ENCODE data around the gene CNTNAP2.

The CNTNAP2 gene

DNA sequence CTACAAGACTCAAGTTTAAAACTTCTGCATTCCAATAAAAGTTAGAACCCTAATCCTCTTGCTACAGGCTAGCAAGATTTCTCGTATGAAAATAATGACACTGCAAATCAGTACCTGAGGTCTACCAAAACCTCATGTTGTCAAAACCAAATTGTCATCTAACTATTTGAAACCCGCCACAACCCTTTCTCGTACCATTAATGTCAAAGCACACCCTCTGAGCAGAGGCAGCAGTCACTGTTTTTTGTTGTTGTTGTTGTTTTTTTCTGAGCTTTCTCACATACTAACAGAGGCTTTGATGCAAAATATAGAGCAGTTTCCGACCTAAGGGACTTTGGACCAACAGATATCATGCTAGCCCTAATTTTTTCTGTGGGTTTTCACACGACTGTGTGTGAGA, 1910.1 kb downstream of the CNTNAP2 start:
- no peaks in the 10 kb centered on the region for H3K79me2 ChIP-seq (ENCODE audit: control insufficient read depth, insufficient read depth, low read length)
- no peak overlapping the region for H3K27ac ChIP-seq (ENCODE audit: low read depth, low read length)
- no peak overlapping the region for H4K8ac ChIP-seq (ENCODE audit: low read depth, low read length)
- no peak overlapping the region for H3K18ac ChIP-seq (ENCODE audit: low read length)
- no peaks in the 10 kb centered on the region for H3K27me3 ChIP-seq (ENCODE audit: insufficient read depth, low read length, poor library complexity)
- H4K5ac ChIP-seq (ENCODE audit: low read length): no peak overlapping the region
- H3K4ac ChIP-seq (ENCODE audit: low read depth, low read length): no peak overlapping the region
- H2BK120ac ChIP-seq (ENCODE audit: low read depth, low read length): no peak overlapping the region
- no peaks in the 10 kb centered on the region for H3K79me1 ChIP-seq (ENCODE audit: low read length)
- H3K9ac ChIP-seq (ENCODE audit: low read length): no peak overlapping the region
- no peak overlapping the region for H3K23ac ChIP-seq (ENCODE audit: low read length)
- H2BK5ac ChIP-seq (ENCODE audit: low read length): no peak overlapping the region
- DNase-seq: no peak
- no peak overlapping the region for H3K4me2 ChIP-seq (ENCODE audit: low read length)
- no peak overlapping the region for H3K4me3 ChIP-seq (ENCODE audit: low read length)
- H2AK5ac ChIP-seq (ENCODE audit: low read length): no peak overlapping the region
- H3K36me3 ChIP-seq (ENCODE audit: control insufficient read depth, insufficient read depth, low read length): no peaks in the 10 kb centered on the region
- H3K56ac ChIP-seq (ENCODE audit: low read length): no peak overlapping the region
- no CpG with 5 or more reads among the region's 5 CpGs for WGBS (ENCODE audit: extremely low coverage, insufficient coverage, low lambda C conversion rate)
- no peak overlapping the region for H2BK15ac ChIP-seq (replicated peaks; ENCODE audit: low read depth)
- H3K4me1 ChIP-seq (ENCODE audit: control insufficient read depth, low read depth, low read length): no peaks in the 10 kb centered on the region

DNA sequence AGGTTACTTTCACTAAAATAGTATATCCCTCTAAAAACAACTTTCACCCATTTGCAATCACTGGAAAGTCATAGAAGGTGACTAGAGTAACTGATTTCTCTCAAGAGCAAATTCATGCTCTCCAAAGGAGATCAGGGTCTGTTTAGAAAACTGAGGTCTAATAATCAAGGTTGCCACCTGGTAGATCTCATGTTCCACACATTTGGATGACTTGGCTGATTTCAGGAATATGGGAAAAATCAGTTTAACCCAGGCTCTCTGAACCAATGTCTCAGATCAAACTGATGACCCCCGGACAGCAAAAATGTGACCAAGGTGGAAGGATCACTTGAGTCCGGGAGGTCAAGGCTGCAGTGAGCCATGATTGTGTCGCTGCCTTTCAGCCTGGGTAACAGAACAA, 1911.6 kb downstream of the CNTNAP2 start:
- Histone ChIP-seq H3K27me3 (ENCODE audit: insufficient read depth, low read length, poor library complexity) (no peaks in the 10 kb centered on the region), H3K4me1 (ENCODE audit: control insufficient read depth, low read depth, low read length) (no peaks in the 10 kb centered on the region), H3K18ac (ENCODE audit: low read length) (no peak overlapping the region), H3K36me3 (ENCODE audit: control insufficient read depth, insufficient read depth, low read length) (no peaks in the 10 kb centered on the region), H4K5ac (ENCODE audit: low read length) (no peak overlapping the region), H3K79me1 (ENCODE audit: low read length) (no peaks in the 10 kb centered on the region), H3K4ac (ENCODE audit: low read depth, low read length) (no peak overlapping the region), H3K4me2 (ENCODE audit: low read length) (no peak overlapping the region), H3K27ac (ENCODE audit: low read depth, low read length) (no peak overlapping the region), H2BK15ac (replicated peaks; ENCODE audit: low read depth) (no peak overlapping the region), H4K8ac (ENCODE audit: low read depth, low read length) (no peak overlapping the region), H3K9ac (ENCODE audit: low read length) (no peak overlapping the region), H3K23ac (ENCODE audit: low read length) (no peak overlapping the region), H3K4me3 (ENCODE audit: low read length) (no peak overlapping the region), H2BK5ac (ENCODE audit: low read length) (no peak overlapping the region), H3K56ac (ENCODE audit: low read length) (no peak overlapping the region), H3K79me2 (ENCODE audit: control insufficient read depth, insufficient read depth, low read length) (no peaks in the 10 kb centered on the region), H2AK5ac (ENCODE audit: low read length) (no peak overlapping the region), H2BK120ac (ENCODE audit: low read depth, low read length) (no peak overlapping the region)
- no peak for DNase-seq
- no CpG with 5 or more reads among the region's 3 CpGs for WGBS (ENCODE audit: extremely low coverage, insufficient coverage, low lambda C conversion rate)

DNA sequence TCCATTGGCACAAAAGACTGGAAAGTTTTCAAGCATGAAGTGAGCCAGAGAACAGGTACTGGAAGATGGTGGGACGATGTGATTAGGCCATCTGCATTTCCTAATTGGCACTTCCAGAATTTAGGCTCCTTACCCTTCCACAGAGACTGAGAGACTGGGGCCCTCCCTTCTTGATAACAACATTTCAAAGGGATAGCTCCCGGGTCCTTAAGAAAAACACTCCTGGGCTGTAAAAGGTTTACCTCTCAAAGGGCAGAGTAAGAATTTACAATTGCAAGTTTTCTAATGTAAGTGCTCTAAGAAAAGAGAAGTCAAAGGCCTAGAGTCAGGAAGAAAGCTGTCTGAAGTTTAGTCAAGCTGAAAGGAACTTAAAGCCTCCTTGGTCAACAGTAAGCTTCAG, 1914.4 kb downstream of the CNTNAP2 start:
- Histone ChIP-seq H3K36me3 (ENCODE audit: control insufficient read depth, insufficient read depth, low read length) (no peaks in the 10 kb centered on the region), H3K18ac (ENCODE audit: low read length) (no peak overlapping the region), H3K56ac (ENCODE audit: low read length) (no peak overlapping the region), H3K9ac (ENCODE audit: low read length) (no peak overlapping the region), H3K27me3 (ENCODE audit: insufficient read depth, low read length, poor library complexity) (no peaks in the 10 kb centered on the region), H2BK5ac (ENCODE audit: low read length) (no peak overlapping the region), H3K4ac (ENCODE audit: low read depth, low read length) (no peak overlapping the region), H3K4me2 (ENCODE audit: low read length) (no peak overlapping the region), H2BK120ac (ENCODE audit: low read depth, low read length) (no peak overlapping the region), H2BK15ac (replicated peaks; ENCODE audit: low read depth) (no peak overlapping the region), H2AK5ac (ENCODE audit: low read length) (no peak overlapping the region), H4K8ac (ENCODE audit: low read depth, low read length) (no peak overlapping the region), H3K27ac (ENCODE audit: low read depth, low read length) (no peak overlapping the region), H3K79me2 (ENCODE audit: control insufficient read depth, insufficient read depth, low read length) (no peaks in the 10 kb centered on the region), H3K79me1 (ENCODE audit: low read length) (no peaks in the 10 kb centered on the region), H3K23ac (ENCODE audit: low read length) (no peak overlapping the region), H4K5ac (ENCODE audit: low read length) (no peak overlapping the region), H3K4me3 (ENCODE audit: low read length) (no peak overlapping the region), H3K4me1 (ENCODE audit: control insufficient read depth, low read depth, low read length) (no peaks in the 10 kb centered on the region)
- DNase-seq: peak; percentile 8
- no CpG with 5 or more reads among the region's 2 CpGs for WGBS (ENCODE audit: extremely low coverage, insufficient coverage, low lambda C conversion rate)

- H3K23ac ChIP-seq (ENCODE audit: low read length): no peak overlapping the region
- no peak overlapping the region for H2BK5ac ChIP-seq (ENCODE audit: low read length)
- H4K8ac ChIP-seq (ENCODE audit: low read depth, low read length): no peak overlapping the region
- no peaks in the 10 kb centered on the region for H3K4me1 ChIP-seq (ENCODE audit: control insufficient read depth, low read depth, low read length)
- no peak overlapping the region for H3K4me2 ChIP-seq (ENCODE audit: low read length)
- no peak overlapping the region for H4K5ac ChIP-seq (ENCODE audit: low read length)
- no peak overlapping the region for H3K27ac ChIP-seq (ENCODE audit: low read depth, low read length)
- H3K4me3 ChIP-seq (ENCODE audit: low read length): no peak overlapping the region
- no peaks in the 10 kb centered on the region for H3K79me1 ChIP-seq (ENCODE audit: low read length)
- no peak for DNase-seq
- no peaks in the 10 kb centered on the region for H3K79me2 ChIP-seq (ENCODE audit: control insufficient read depth, insufficient read depth, low read length)
- H3K9ac ChIP-seq (ENCODE audit: low read length): no peak overlapping the region
- no peak overlapping the region for H3K4ac ChIP-seq (ENCODE audit: low read depth, low read length)
- H2BK120ac ChIP-seq (ENCODE audit: low read depth, low read length): no peak overlapping the region
- H3K27me3 ChIP-seq (ENCODE audit: insufficient read depth, low read length, poor library complexity): no peaks in the 10 kb centered on the region
- no peak overlapping the region for H2BK15ac ChIP-seq (replicated peaks; ENCODE audit: low read depth)
- no CpG with 5 or more reads among the region's 8 CpGs for WGBS (ENCODE audit: extremely low coverage, insufficient coverage, low lambda C conversion rate)
- H3K56ac ChIP-seq (ENCODE audit: low read length): no peak overlapping the region
- no peak overlapping the region for H2AK5ac ChIP-seq (ENCODE audit: low read length)
- H3K18ac ChIP-seq (ENCODE audit: low read length): no peak overlapping the region
- H3K36me3 ChIP-seq (ENCODE audit: control insufficient read depth, insufficient read depth, low read length): no peaks in the 10 kb centered on the region
These were observed 1915.2 kb downstream of the CNTNAP2 start for GRCh38 chr7:148031811-148032210.

DNA sequence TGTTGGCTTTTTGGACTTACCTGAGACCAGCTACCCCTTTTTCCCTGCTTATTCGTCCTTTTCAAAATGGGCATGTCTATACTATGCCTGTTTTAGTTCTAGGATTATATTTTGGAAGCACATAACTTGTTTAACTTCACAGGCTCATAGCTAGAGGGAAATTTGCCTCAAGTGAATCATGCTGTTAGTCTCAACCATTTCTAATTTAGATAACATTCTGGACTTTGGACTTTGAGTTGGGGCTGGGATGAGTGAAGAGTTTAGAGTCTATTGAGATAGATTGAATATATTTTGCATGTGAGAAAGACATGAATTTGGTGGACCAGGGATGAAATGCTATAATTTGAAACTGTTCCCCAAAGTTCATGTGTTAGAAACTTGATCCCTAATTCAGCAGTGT, 1919.3 kb downstream of the CNTNAP2 start:
- Histone ChIP-seq H4K5ac (ENCODE audit: low read length) (no peak overlapping the region), H3K23ac (ENCODE audit: low read length) (no peak overlapping the region), H3K18ac (ENCODE audit: low read length) (no peak overlapping the region), H2AK5ac (ENCODE audit: low read length) (no peak overlapping the region), H3K9ac (ENCODE audit: low read length) (no peak overlapping the region), H3K4me3 (ENCODE audit: low read length) (no peak overlapping the region), H2BK5ac (ENCODE audit: low read length) (no peak overlapping the region), H3K36me3 (ENCODE audit: control insufficient read depth, insufficient read depth, low read length) (no peaks in the 10 kb centered on the region), H3K27ac (ENCODE audit: low read depth, low read length) (no peak overlapping the region), H2BK15ac (replicated peaks; ENCODE audit: low read depth) (no peak overlapping the region), H3K4me1 (ENCODE audit: control insufficient read depth, low read depth, low read length) (no peaks in the 10 kb centered on the region), H2BK120ac (ENCODE audit: low read depth, low read length) (no peak overlapping the region), H3K4ac (ENCODE audit: low read depth, low read length) (no peak overlapping the region), H3K79me1 (ENCODE audit: low read length) (no peaks in the 10 kb centered on the region), H3K27me3 (ENCODE audit: insufficient read depth, low read length, poor library complexity) (no peaks in the 10 kb centered on the region), H4K8ac (ENCODE audit: low read depth, low read length) (no peak overlapping the region), H3K4me2 (ENCODE audit: low read length) (no peak overlapping the region), H3K79me2 (ENCODE audit: control insufficient read depth, insufficient read depth, low read length) (no peaks in the 10 kb centered on the region), H3K56ac (ENCODE audit: low read length) (no peak overlapping the region)
- no peak for DNase-seq
- WGBS (ENCODE audit: extremely low coverage, insufficient coverage, low lambda C conversion rate): no CpG with 5 or more reads among the region's 1 CpG

- Histone ChIP-seq H3K4me3 (ENCODE audit: low read length) (no peak overlapping the region), H3K36me3 (ENCODE audit: control insufficient read depth, insufficient read depth, low read length) (no peaks in the 10 kb centered on the region), H3K27ac (ENCODE audit: low read depth, low read length) (no peak overlapping the region), H3K79me2 (ENCODE audit: control insufficient read depth, insufficient read depth, low read length) (no peaks in the 10 kb centered on the region), H3K4me2 (ENCODE audit: low read length) (no peak overlapping the region), H4K5ac (ENCODE audit: low read length) (no peak overlapping the region), H3K4ac (ENCODE audit: low read depth, low read length) (no peak overlapping the region), H4K8ac (ENCODE audit: low read depth, low read length) (no peak overlapping the region), H3K9ac (ENCODE audit: low read length) (no peak overlapping the region), H3K4me1 (ENCODE audit: control insufficient read depth, low read depth, low read length) (no peaks in the 10 kb centered on the region), H3K56ac (ENCODE audit: low read length) (no peak overlapping the region), H2BK5ac (ENCODE audit: low read length) (no peak overlapping the region), H3K18ac (ENCODE audit: low read length) (no peak overlapping the region), H2BK15ac (replicated peaks; ENCODE audit: low read depth) (no peak overlapping the region), H2BK120ac (ENCODE audit: low read depth, low read length) (no peak overlapping the region), H3K23ac (ENCODE audit: low read length) (no peak overlapping the region), H3K79me1 (ENCODE audit: low read length) (no peaks in the 10 kb centered on the region), H2AK5ac (ENCODE audit: low read length) (no peak overlapping the region), H3K27me3 (ENCODE audit: insufficient read depth, low read length, poor library complexity) (no peaks in the 10 kb centered on the region)
- no CpG with 5 or more reads among the region's 2 CpGs for WGBS (ENCODE audit: extremely low coverage, insufficient coverage, low lambda C conversion rate)
- DNase-seq: no peak
These were observed 1920.4 kb downstream of the CNTNAP2 start for GRCh38 chr7:148037044-148037443.
